K562 (cell line): ENCODE measurements around the gene FOXS1. TPM values are rescaled to one million over a fixed set of nuclear protein-coding genes. Genes with fewer than 3 reads are reported as not detected.

Experiments used
- ATAC-seq: fragments of 200-7000 bp; cut with Tn5 transposase; 3 replicates; pipeline ENCODE4 v1.9.1; 2020; ENCODE audit warnings: moderate library complexity
- Bru-seq: library from RNA; stranded (reverse); fragments of 400-500 nt; gene quantifications from one replicate; lab custom pipeline; 2021; lab: Mats Ljungman, UMichigan
- BruChase-seq, 2 experiments: library from RNA; stranded (reverse); fragments of 400-500 nt; gene quantifications; one replicate each; lab custom pipeline; 2021; lab: Mats Ljungman, UMichigan
- BruUV-seq: library from RNA; stranded (reverse); fragments of 400-500 nt; replicated peaks from 2 replicates; lab custom pipeline; 2021; lab: Mats Ljungman, UMichigan
- CTCF ChIA-PET: fragments of 300-600 bp; formaldehyde crosslinking; extraction: SDS; loops from one replicate; lab custom pipeline; 2021; ENCODE audit warnings: low intra/inter-chr PET ratio; lab: Yijun Ruan, JAX
- POLR2A ChIA-PET: fragments of 300-600, 350-650 bp; sonication (Branson Sonifier 250); formaldehyde crosslinking; extraction: SDS; loops from one replicate; lab custom pipeline; 2021; ENCODE audit warnings: antibody characterized with exemption, inconsistent platforms; lab: Yijun Ruan, JAX
- DNase-seq, 4 experiments: peaks; one replicate each; pipeline versions ENCODE4 v3.0.0 to v3.0.0-alpha.2; 2011 to 2018; ENCODE audit warnings: low spot score in 3 of 4, mixed read lengths in 3 of 4; ENCODE audit errors: extremely low read depth in 1 of 4
- FAIRE-seq: peaks from 2 replicates; lab custom pipeline; 2011; peaks lifted over from hg19 to GRCh38; lab: Jason Lieb, UNC
- H2AFZ ChIP-seq: 2 replicates; pipeline ENCODE4 v1.6.0; 2011; ENCODE audit warnings: low read depth, low read length, control low read depth, inconsistent platforms
- H3K27ac ChIP-seq: fragments of 200-600 bp; 3 replicates; pipeline ENCODE4 v1.8.0; 2011; ENCODE audit warnings: low read depth, mild to moderate bottlenecking, control low read depth, inconsistent platforms, low read length, moderate library complexity, mixed read lengths; ENCODE audit errors: extremely low read depth
- H3K27me3 ChIP-seq, 2 experiments: fragments of 300-600 bp in 1 of 2; 2 replicates in 1 of 2; 3 replicates in 1 of 2; pipeline versions ENCODE4 v1.6.0 to v1.8.0; 2011; ENCODE audit warnings: inconsistent platforms in 2 of 2, low read length in 2 of 2, mild to moderate bottlenecking in 1 of 2, mixed read lengths in 1 of 2, moderate library complexity in 1 of 2; ENCODE audit not compliant: control insufficient read depth in 2 of 2, insufficient read depth in 2 of 2
- H3K36me3 ChIP-seq: fragments of 300-600 bp; 3 replicates; pipeline ENCODE4 v1.8.0; 2011; ENCODE audit warnings: mild to moderate bottlenecking, low read length, inconsistent platforms; ENCODE audit not compliant: control insufficient read depth, insufficient read depth
- H3K4me1 ChIP-seq, 2 experiments: fragments of 200-600 bp in 1 of 2; replicated peaks in 1 of 2; 2 replicates in 1 of 2; 3 replicates in 1 of 2; pipeline versions ENCODE4 v1.5.1 to v1.8.0; 2011; ENCODE audit warnings: inconsistent platforms in 2 of 2, low read length in 2 of 2, mild to moderate bottlenecking in 1 of 2, mixed read lengths in 1 of 2, moderate library complexity in 1 of 2; ENCODE audit not compliant: control insufficient read depth in 2 of 2, insufficient read depth in 2 of 2
- H3K4me2 ChIP-seq: 2 replicates; pipeline ENCODE4 v1.6.1; 2011; ENCODE audit warnings: low read length, control low read depth, inconsistent platforms, mixed read lengths; ENCODE audit not compliant: insufficient read depth
- H3K4me3 ChIP-seq: fragments of 200-600 bp; sonication (generic), shearing (Covaris generic); 2 replicates; pipeline ENCODE4 v1.5.1; 2016; ENCODE audit warnings: control low read depth, inconsistent platforms
- H3K79me2 ChIP-seq: fragments of 200-600 bp; 3 replicates; pipeline ENCODE4 v1.8.0; 2011; ENCODE audit warnings: low read length, inconsistent platforms; ENCODE audit not compliant: control insufficient read depth, insufficient read depth
- H3K9ac ChIP-seq, 2 experiments: 2 replicates each; pipeline versions ENCODE4 v1.6.0 to v1.6.1; 2011; ENCODE audit warnings: low read depth in 2 of 2, low read length in 2 of 2, control low read depth in 1 of 2, inconsistent platforms in 1 of 2, mild to moderate bottlenecking in 1 of 2, mixed read lengths in 1 of 2; ENCODE audit not compliant: insufficient read depth in 1 of 2
- H3K9me1 ChIP-seq: one replicate; pipeline ENCODE4 v1.6.0; 2011; ENCODE audit warnings: inconsistent platforms, mild to moderate bottlenecking, low read length, moderate library complexity; ENCODE audit not compliant: control insufficient read depth, insufficient read depth
- H3K9me3 ChIP-seq: replicated peaks from 2 replicates; pipeline ENCODE4 v1.5.1; 2011; ENCODE audit warnings: low read depth, low read length, inconsistent platforms; ENCODE audit not compliant: control insufficient read depth, insufficient read depth
- H4K20me1 ChIP-seq: replicated peaks from 2 replicates; pipeline ENCODE4 v1.6.1; 2011; ENCODE audit warnings: low read length, inconsistent platforms, mixed read lengths; ENCODE audit not compliant: control insufficient read depth, insufficient read depth
- ASH1L ChIP-seq: fragments of 450-650 bp; IDR thresholded peaks from 2 replicates; pipeline ENCODE4 v1.6.1; 2018; ENCODE audit warnings: borderline replicate concordance, mild to moderate bottlenecking, low read depth; ENCODE audit not compliant: partially characterized antibody
- CEBPG ChIP-seq, 3 experiments: fragments of 200-800 bp in 1 of 3; sonication (Bioruptor generic) in 1 of 3; sonication (generic) in 1 of 3; formaldehyde crosslinking in 1 of 3; IDR thresholded peaks in 2 of 3; conservative IDR thresholded peaks in 1 of 3; 2 replicates each; pipeline versions ENCODE4 v1.6.1 to v1.8.0; 2016 to 2022; ENCODE audit warnings: missing compliant biosample characterization in 2 of 3, missing genetic modification characterization in 2 of 3, mild to moderate bottlenecking in 1 of 3, missing genetic modification reagents in 1 of 3
- WGBS: fragments of 100-300 bp; shearing (Covaris generic); methylation state at CpG from one replicate; pipeline ENCODE4 v1.1.6; 2016; ENCODE audit warnings: low coverage, mixed read lengths; ENCODE audit not compliant: insufficient coverage; ENCODE audit errors: missing lambda C conversion rate; 5-methylcytosine and 5-hydroxymethylcytosine counted together
- in situ Hi-C: fragments of 300-500 bp; cut with MboI; formaldehyde crosslinking; loops from 4 replicates; pipeline ENCODE4 v1.15.0; 2018; ENCODE audit warnings: inconsistent platforms, mixed read lengths
- intact Hi-C: fragments of 100-400 bp; cut with micrococcal nuclease; formaldehyde crosslinking; loops from 2 replicates; pipeline ENCODE4 v1.14.2; 2022
- long read RNA-seq, 3 experiments: library from polyadenylated mRNA in 2 of 3; library from RNA in 1 of 3; unstranded in 2 of 3; stranded (forward) in 1 of 3; transcript quantifications; one replicate each; pipeline ENCODE4 v2.0.0, GENCODE V29; 2019 to 2022
- polyA minus RNA-seq, 3 experiments: library from RNA; depleted of rRNA, polyadenylated mRNA; stranded (reverse); fragments of >200 nt; gene quantifications; 2 replicates each; pipeline ENCODE4 v1.2.3, GENCODE V29; 2011
- polyA plus RNA-seq, 8 experiments: library from polyadenylated mRNA; depleted of rRNA in 4 of 8; stranded (reverse) in 5 of 8; unstranded in 3 of 8; fragments of >200 nt; fragmentation: Nextera tagmentation in 2 of 8; fragmentation: Illumina TruSeq in 1 of 8; extraction: Ambion mirVana in 2 of 8; extraction: Trizol in 1 of 8; gene quantifications; 2 replicates each; pipeline versions ENCODE4 v1.2.1 to v1.2.3, GENCODE V29; 2011 to 2014; ENCODE audit warnings: inconsistent platforms in 1 of 8, missing spikeins in 1 of 8
- total RNA-seq, 7 experiments: library from RNA; depleted of rRNA in 6 of 7; stranded (reverse); fragments of >200 nt in 6 of 7; fragmentation: Illumina TruSeq in 2 of 7; extraction: Trizol in 2 of 7; gene quantifications; 2 replicates each; pipeline versions ENCODE4 v1.2.1 to v1.2.3, GENCODE V29; 2011 to 2021; ENCODE audit warnings: low replicate concordance in 1 of 7
- TF ChIP-seq, protein P1 (sequence below): sonication (generic); formaldehyde crosslinking; IDR thresholded peaks from 2 replicates; pipeline ENCODE4 v1.8.1; 2023; ENCODE audit warnings: mild to moderate bottlenecking, missing genetic modification reagents

FOXS1 gene
- not detected in 2 replicates for total RNA-seq (2011; cell fraction: chromatin; rRNA removed; ENCODE audit: low replicate concordance)
- total RNA-seq (2011; cell fraction: nucleolus; rRNA removed) = not detected in 2 replicates
- not detected in 2 replicates for total RNA-seq (2011; cell fraction: nucleoplasm; rRNA removed)
- not detected in 2 replicates for total RNA-seq (2014; rRNA removed)
- not detected in 2 replicates for total RNA-seq (2014; rRNA removed; fragmentation: Illumina TruSeq; extraction: Trizol)
- total RNA-seq (2015; rRNA removed; fragmentation: Illumina TruSeq; extraction: Trizol) = not detected in 2 replicates
- total RNA-seq (2021) = not detected in 2 replicates
- not detected in 2 replicates for polyA plus RNA-seq (2011; rRNA removed)
- not detected in 2 replicates for polyA plus RNA-seq (2011; cell fraction: cytosol; rRNA removed)
- polyA plus RNA-seq (2011; cell fraction: nucleus; rRNA removed) = not detected in 2 replicates
- polyA plus RNA-seq (2012) = not detected in 2 replicates
- polyA plus RNA-seq (2014; fragmentation: Illumina TruSeq; extraction: Trizol) = not detected in 2 replicates
- not detected for polyA plus RNA-seq (2014; fragmentation: Nextera tagmentation; extraction: Ambion mirVana)
- polyA plus RNA-seq (2014; rRNA removed) = not detected in 2 replicates
- not detected in 2 replicates for polyA minus RNA-seq (2011; rRNA and poly(A)+ RNA removed)
- polyA minus RNA-seq (2011; cell fraction: cytosol; rRNA and poly(A)+ RNA removed) = not detected in 2 replicates
- polyA minus RNA-seq (2011; cell fraction: nucleus; rRNA and poly(A)+ RNA removed) = not detected in 2 replicates
- not detected for Bru-seq, nascent RNA
- BruChase-seq, experiment 1, labeled RNA remaining after a 2-hour chase = not detected
- not detected for BruChase-seq, experiment 2, labeled RNA remaining after a 6-hour chase
- long read RNA-seq, experiment 1 = 0 reads
- long read RNA-seq, experiment 2 = 0 reads
- long read RNA-seq, experiment 3 = 0 reads

- no peak for ATAC-seq
- no peak within 1 kb of the TSS for H2AFZ ChIP-seq
- H3K27ac ChIP-seq = no peak within 1 kb of the TSS; the same call in 2 of the 3 replicates
- no peak within 1 kb of the TSS for H3K4me2 ChIP-seq
- peaks cover 14% of the 10 kb centered on the region; the same call in 1 of the 2 replicates for H4K20me1 ChIP-seq
- H3K9me1 ChIP-seq = no peaks in the 10 kb centered on the region
- BruUV-seq = no TSS peak
- H3K79me2 ChIP-seq = no peaks in the 10 kb centered on the region
- TF ChIP-seq, protein P1, sequence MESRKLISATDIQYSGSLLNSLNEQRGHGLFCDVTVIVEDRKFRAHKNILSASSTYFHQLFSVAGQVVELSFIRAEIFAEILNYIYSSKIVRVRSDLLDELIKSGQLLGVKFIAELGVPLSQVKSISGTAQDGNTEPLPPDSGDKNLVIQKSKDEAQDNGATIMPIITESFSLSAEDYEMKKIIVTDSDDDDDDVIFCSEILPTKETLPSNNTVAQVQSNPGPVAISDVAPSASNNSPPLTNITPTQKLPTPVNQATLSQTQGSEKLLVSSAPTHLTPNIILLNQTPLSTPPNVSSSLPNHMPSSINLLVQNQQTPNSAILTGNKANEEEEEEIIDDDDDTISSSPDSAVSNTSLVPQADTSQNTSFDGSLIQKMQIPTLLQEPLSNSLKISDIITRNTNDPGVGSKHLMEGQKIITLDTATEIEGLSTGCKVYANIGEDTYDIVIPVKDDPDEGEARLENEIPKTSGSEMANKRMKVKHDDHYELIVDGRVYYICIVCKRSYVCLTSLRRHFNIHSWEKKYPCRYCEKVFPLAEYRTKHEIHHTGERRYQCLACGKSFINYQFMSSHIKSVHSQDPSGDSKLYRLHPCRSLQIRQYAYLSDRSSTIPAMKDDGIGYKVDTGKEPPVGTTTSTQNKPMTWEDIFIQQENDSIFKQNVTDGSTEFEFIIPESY (CRISPR knock-in tag) = peak; percentile 21; the same call in 1 of the 2 replicates
- no peak for TF ChIP-seq ASH1L
- TF ChIP-seq CEBPG (CRISPR knock-in tag; IDR thresholded peaks at IDR 0.05) = no peak
- TF ChIP-seq CEBPG (tag; conservative IDR thresholded peaks at IDR 0.05 in 1 of 2, IDR thresholded peaks at IDR 0.05 in 1 of 2) = no peak
- H3K36me3 ChIP-seq = no peaks in the 10 kb centered on the region
- no peak within 1 kb of the TSS for H3K4me3 ChIP-seq
- intact Hi-C loops (no loop called here), in situ Hi-C loops (loop anchor here (25.0 kb wide), 1 partner anchor 817 kb away; the partner anchor contains the start of gene C20orf203)
- WGBS = 63% methylated on average over 16 of the region's 21 CpGs
- H3K9ac ChIP-seq = peak within 1 kb of the TSS in 1 of 2 experiments; percentile 6; a peak in 1 of 4 replicates
- POLR2A ChIA-PET = interaction anchor here (0.5 to 0.6 kb wide), 2 partner anchors 75 to 148 kb away, joined by 3 to 4 read pairs; no protein-coding TSS in a partner anchor
- CTCF ChIA-PET = interaction anchor here (1.0 to 2.6 kb wide), 3 partner anchors 19 to 23 kb away, joined by 3 to 18 read pairs (median 3); no protein-coding TSS in a partner anchor
- H3K27me3 ChIP-seq = peaks cover 10 to 30% of the 10 kb centered on the region in 2 experiments; a peak in 4 of 5 replicates
- no peaks in the 10 kb centered on the region for H3K9me3 ChIP-seq
- peaks cover 0 to 47% of the 10 kb centered on the region in 2 experiments; a peak in 3 of 5 replicates for H3K4me1 ChIP-seq
- FAIRE-seq = no peak
- DNase-seq = no peak
These were observed at the start of gene FOXS1 for GRCh38 chr20:31845300-31845863. TSS of gene FOXS1 (minus strand) at chr20:31845604. CDS start at chr20:31845542, 62 bp downstream.
